HG03025 (cell line): ENCODE results near the gene GHRH.

Experiments used
- ATAC-seq: cut with Tn5 transposase; IDR thresholded peaks from one replicate; pipeline ENCODE4 v1.9.1; 2021; ENCODE audit warnings: mild to moderate bottlenecking, moderate library complexity; ENCODE audit not compliant: unreplicated experiment, low FRiP score

Gene GHRH

GRCh38 chr20:37243076-37243936, 18.3 kb downstream of the GHRH start:
- ATAC-seq, result no peak

- no peak for ATAC-seq
Measured at GRCh38 chr20:37242503-37242902, 19.1 kb downstream of the GHRH start.

- ATAC-seq, result no peak
Measured at GRCh38 chr20:37240337-37241067, 21.1 kb downstream of the GHRH start.

- ATAC-seq, result no peak
Measured at GRCh38 chr20:37238935-37239451, 22.6 kb downstream of the GHRH start.

- ATAC-seq, result no peak
Measured at GRCh38 chr20:37238426-37238825, 23.2 kb downstream of the GHRH start.

- no peak for ATAC-seq
Measured at GRCh38 chr20:37237656-37238055, 24.0 kb downstream of the GHRH start.

- no peak for ATAC-seq
Measured at GRCh38 chr20:37236462-37236861, 25.2 kb downstream of the GHRH start.

- no peak for ATAC-seq
Measured at GRCh38 chr20:37235065-37235464, 26.5 kb downstream of the GHRH start.

GRCh38 chr20:37234254-37234581, 27.4 kb downstream of the GHRH start:
- ATAC-seq, result no peak

- ATAC-seq, result no peak
Measured at GRCh38 chr20:37233548-37234253, 27.9 kb downstream of the GHRH start.

GRCh38 chr20:37231947-37232630, 29.5 kb downstream of the GHRH start:
- ATAC-seq, result no peak

- no peak for ATAC-seq
Measured at GRCh38 chr20:37230200-37230599, 31.4 kb downstream of the GHRH start.

- no peak for ATAC-seq
Measured at GRCh38 chr20:37229357-37229756, 32.3 kb downstream of the GHRH start.

- ATAC-seq, result no peak
Measured at GRCh38 chr20:37228656-37229055, 33.0 kb downstream of the GHRH start.

GRCh38 chr20:37228082-37228481, 33.5 kb downstream of the GHRH start:
- ATAC-seq, result no peak

- ATAC-seq, result no peak
Measured at GRCh38 chr20:37226889-37227288, 34.7 kb downstream of the GHRH start.

- ATAC-seq, result no peak
Measured at GRCh38 chr20:37225146-37225545, 36.5 kb downstream of the GHRH start.

- ATAC-seq, result no peak
Measured at GRCh38 chr20:37223053-37223452, 38.6 kb downstream of the GHRH start.

- no peak for ATAC-seq
Measured at GRCh38 chr20:37222086-37222485, 39.5 kb downstream of the GHRH start.

- ATAC-seq, result no peak
Measured at GRCh38 chr20:37220731-37221130, 40.9 kb downstream of the GHRH start.
